NCI-H510A (cell line): ENCODE data around the gene SPANXN3.
"Not testable (repeated sequence)": the region's sequence is repeated elsewhere in the genome, so short reads cannot be mapped to it uniquely, and the experiment has no call there.

ENCODE experiments used
- DNase-seq: peaks from one replicate; lab custom pipeline; 2025; lab: John Stamatoyannopoulos, UW

Gene SPANXN3, protein sequence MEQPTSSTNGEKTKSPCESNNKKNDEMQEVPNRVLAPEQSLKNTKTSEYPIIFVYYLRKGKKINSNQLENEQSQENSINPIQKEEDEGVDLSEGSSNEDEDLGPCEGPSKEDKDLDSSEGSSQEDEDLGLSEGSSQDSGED

DNA sequence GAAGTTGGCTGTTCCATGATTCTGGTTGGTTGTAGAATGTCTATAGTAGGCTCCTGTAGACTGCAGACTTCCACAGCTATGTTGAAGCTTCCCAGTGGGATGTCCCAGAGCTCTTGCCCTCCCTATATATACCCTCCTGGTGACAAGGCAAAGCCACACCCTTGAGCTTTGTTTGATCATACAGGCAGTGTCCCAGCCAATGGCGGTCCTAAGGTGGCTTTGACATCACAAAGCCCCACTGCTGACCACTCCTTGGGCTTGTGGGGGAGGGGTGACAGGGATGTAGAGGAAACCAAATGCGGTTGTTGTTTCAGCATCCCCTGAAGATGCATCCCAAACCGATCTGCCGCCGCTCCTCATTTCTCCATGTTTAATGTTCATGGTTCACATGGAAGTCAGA lies at the start of gene SPANXN3:
TSS of gene SPANXN3 (minus strand) at position 101 of the 400 bp plus-strand sequence. CDS start at position 17, 84 bp downstream.
- DNase-seq, result not testable (repeated sequence)

DNA sequence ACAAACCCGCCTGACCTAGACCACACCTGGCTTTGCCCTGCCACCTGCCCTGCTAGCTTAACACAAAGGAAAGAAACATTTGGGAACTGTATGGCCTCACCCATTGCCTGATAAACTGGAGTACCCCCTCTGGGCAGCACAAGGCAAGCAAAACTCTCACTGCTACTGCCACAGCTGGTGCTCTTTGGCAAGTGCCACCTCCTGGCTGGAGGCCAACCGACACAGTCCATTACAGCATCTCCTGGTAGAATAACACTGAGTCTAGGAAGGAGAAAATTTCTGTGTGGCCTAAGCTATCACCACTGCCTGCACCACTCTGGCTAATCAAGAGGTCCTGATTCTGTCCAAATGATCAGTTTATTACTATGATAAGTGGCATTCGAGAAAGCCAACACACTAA lies 18.9 kb upstream of the SPANXN3 start:
- DNase-seq, result no peak

DNA sequence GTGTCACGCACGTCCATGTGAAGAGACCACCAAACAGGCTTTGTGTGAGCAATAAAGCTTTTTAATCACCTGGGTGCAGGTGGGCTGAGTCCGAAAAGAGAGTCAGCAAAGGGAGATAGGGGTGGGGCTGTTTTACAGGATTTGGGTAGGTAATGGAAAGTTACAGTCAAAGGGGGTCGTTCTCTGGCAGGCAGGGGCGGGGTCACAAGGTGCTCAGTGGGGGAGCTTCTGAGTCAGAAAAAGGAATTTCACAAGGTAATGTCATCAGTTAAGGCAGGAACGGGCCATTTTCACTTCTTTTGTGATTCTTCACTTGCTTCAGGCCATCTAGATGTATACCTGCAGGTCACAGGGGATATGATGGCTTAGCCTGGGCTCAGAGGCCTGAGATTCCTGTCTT lies 15.1 kb downstream of the SPANXN3 start:
- not testable (repeated sequence) for DNase-seq

DNA sequence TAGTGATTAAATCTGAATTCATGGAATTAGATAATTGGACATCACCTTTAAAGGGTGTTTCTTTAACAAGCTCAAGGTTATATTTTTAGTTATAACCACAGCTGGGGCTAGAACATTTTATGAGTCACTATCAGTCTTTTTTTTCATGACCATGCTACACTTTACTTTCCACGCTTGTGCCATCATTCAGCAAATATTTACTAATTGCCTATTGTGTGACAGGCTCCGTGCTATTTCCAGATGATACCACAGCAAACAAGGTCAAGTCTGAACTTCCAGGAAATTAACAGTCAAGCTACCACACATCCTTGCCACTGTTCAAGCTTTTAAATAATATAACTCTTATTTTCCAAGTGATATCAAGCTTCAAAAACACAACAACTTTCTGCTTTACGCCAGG lies 16.5 kb downstream of the SPANXN3 start:
- no peak for DNase-seq

DNA sequence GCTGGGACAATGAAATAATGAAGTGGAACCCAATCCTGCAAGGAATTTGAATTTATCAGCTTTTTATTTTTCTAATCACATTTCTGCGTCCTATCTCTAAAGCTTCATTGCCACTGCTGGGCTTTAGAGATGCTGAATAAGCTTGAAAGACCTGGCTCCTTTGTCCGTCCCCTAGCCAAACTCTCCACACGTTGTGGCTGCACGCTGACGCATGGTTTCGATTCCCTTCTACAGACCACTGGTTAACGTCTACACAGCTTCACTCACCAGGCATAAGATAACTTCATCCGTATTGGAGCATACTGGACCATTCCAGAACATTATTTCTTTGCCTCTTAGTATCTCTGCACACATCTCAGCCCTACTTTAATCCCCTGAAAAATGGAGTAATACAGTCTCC lies 31.2 kb downstream of the SPANXN3 start:
- no peak for DNase-seq

DNA sequence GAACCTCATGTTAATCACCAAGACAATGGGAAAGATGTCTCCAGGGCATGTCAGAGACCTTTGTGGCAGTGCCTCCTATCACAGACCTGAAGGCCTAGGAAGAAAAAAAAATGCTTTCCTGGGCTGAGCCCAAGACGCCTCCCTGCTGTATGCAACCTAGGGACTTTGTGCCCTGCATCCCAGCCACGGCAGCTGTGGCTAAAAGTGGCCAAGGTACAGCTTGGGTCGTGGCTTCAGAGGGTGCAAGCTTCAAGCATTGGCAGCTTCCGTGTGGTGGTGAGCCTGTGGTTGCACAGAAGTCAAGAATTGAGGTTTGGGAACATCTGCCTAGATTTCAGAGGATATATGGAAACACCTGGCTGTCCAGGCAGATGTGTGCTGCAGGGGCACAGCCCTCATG lies 40.5 kb downstream of the SPANXN3 start:
- no peak for DNase-seq

DNA sequence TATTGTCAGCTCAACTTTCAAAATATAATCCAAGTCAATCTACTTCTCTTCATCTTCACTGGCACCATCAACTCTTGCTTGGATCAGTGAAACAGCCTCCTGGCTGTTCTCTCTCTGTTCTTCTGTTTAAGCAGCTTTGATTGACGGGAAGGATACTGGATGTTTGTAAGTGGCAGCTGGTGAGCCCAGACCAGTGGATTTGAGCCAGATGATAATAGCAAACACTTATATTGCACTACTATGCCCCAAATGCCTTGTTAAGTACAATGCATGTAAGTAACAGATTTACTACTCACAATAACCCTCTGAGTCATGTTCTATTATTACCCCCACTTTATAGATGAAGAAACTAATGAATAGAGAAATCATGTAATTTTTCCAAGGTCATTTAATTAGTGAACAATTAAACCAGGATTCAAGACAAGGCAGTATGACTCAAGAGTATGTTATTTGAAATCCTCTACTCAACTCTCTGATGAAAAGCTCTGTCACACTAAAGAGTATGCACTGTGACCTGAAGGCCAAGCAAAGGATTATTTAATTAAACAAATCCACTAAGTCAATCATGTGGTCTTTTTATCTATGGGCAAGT lies 44.8 kb downstream of the SPANXN3 start:
- DNase-seq, result no peak

DNA sequence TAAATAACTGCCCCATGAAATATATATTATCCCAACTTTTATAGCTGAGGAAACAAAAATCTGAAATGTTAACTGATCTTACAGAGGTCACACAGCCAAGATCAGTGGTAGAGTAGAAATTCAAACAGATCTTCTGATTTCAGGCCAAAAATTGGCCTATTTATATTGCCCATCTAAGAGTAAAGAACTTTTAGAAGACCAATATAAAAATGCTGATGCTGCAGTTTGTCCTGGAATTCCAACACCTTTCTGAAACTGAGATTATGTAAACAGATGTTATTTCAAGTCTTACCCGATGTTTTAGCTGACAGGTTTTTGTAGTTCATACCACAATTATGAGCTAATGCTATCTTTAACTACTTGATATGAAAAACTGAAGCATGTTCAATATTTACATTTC lies 51.1 kb downstream of the SPANXN3 start:
- DNase-seq, result no peak

DNA sequence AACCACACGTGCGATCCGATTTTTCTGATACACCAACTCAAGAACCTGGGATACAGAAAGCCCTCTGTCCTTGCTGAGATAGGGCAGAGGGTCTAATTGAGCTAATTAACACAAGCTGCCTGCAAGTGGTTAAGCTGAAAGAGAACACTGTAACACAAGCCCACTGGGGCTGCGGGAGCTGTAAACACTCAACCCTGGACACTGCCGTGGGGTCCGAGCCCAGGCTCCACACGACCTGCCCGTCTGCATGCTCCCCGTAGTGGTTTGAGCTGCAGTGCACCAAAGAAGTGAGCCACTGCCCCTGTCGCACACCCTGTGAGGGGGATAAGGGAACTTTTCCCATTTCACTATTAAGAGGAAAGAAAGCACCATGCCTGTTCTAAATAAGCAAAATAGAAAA lies 54.6 kb downstream of the SPANXN3 start:
- DNase-seq, result no peak

DNA sequence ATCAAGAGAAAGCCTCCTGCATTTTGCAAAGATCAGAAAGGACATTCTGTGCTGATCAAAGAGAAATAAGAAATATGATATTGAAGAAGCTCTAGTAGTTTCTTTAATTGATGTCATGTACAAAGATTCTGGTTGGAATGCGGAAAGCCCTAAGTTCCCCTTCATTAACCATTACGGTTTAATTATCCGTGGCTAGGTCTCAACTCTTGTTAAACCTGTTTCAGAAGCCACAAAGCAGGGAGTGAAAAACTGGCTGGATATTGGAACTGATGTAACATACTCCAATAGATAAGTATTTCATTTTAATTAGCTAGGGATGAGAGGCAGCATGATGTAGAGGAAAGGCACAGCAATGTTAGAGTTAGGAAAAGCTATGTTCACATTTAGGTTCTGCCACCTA lies 55.7 kb downstream of the SPANXN3 start:
- DNase-seq, result no peak
